ENCODE data around the gene SLC25A1.

DNA sequence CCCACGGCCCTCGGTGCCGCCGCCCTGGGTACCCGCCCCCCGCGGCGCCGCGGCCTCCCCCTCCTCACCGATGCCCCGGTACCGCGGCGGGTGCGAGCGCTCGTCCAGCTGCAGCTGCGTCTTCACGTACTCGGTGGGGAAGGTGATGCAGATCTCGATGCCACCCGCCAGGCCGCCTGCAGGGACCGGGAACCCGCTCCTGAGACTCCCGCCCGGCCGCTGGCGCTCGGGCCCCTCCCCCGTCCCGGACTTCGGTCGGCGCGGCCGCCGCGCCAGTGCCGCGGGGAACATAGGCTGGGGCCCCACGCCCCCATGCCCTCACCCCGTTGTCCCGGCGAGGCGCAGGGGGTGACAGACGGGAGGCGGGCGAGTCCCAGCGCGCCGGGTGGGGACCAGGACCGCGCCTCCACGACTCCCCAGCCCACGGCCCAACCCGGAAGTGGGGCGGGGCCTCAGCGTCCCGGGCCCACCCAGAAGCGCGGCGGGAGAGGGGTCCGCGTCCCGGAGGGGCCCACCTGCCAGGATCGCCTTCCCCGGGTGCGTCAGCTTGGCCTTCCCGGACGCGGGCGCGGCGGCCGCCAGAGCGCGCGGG is 375 bp downstream of the SLC25A1 start:
- TF ChIP-seq CTCF (IDR thresholded peaks at IDR 0.05) = no peak
- TF ChIP-seq POLR2A (IDR thresholded peaks at IDR 0.05) = no peak
